Neural crest cell (in vitro differentiated cells): ENCODE measurements around the gene RASGRP4. TPM values are rescaled to one million over a fixed set of nuclear protein-coding genes. Genes with fewer than 3 reads are reported as not detected.

ENCODE experiments used
- DNase-seq: peaks from one replicate; pipeline ENCODE4 v3.0.0; 2021; ENCODE audit warnings: low read depth, mixed read lengths, low spot score
- H3K27ac Mint-ChIP-seq: one replicate; pipeline ENCODE4 v1.8.0; 2021; ENCODE audit warnings: mild to moderate bottlenecking, mixed read lengths; ENCODE audit not compliant: unreplicated experiment
- H3K27me3 Mint-ChIP-seq: 2 replicates; pipeline ENCODE4 v1.8.0; 2021; ENCODE audit warnings: low read depth, mild to moderate bottlenecking, mixed read lengths
- H3K36me3 Mint-ChIP-seq: 2 replicates; pipeline ENCODE4 v1.8.0; 2021; ENCODE audit warnings: low read depth, mild to moderate bottlenecking, mixed read lengths
- H3K4me1 Mint-ChIP-seq: 2 replicates; pipeline ENCODE4 v1.8.0; 2021; ENCODE audit warnings: mixed read lengths
- H3K4me3 Mint-ChIP-seq: one replicate; pipeline ENCODE4 v1.8.0; 2021; ENCODE audit warnings: mild to moderate bottlenecking, mixed read lengths
- H3K9me3 Mint-ChIP-seq: 2 replicates; pipeline ENCODE4 v1.8.0; 2021; ENCODE audit warnings: mixed read lengths
- CTCF ChIP-seq: fragments of 200-600 bp; sonication (generic); conservative IDR thresholded peaks from 2 replicates; pipeline ENCODE4 v1.5.0; 2021; ENCODE audit warnings: antibody characterized with exemption, mild to moderate bottlenecking
- total RNA-seq: library from RNA; stranded (reverse); gene quantifications from 2 replicates; pipeline ENCODE4 v1.2.1, GENCODE V29; 2021

The RASGRP4 gene
- total RNA-seq, 1 donor from 2014 or later = 0.58 TPM

GRCh38 chr19:38378866-38379265 is 47.2 kb downstream of the RASGRP4 start:
- Mint-ChIP-seq H3K9me3 (no peaks in the 10 kb centered on the region), H3K27ac (no peak overlapping the region), H3K36me3 (peaks cover 9% of the 10 kb centered on the region), H3K4me3 (peak overlapping the region; percentile 58), H3K4me1 (peaks cover 24% of the 10 kb centered on the region), H3K27me3 (no peaks in the 10 kb centered on the region)
- no peak for TF ChIP-seq CTCF
- DNase-seq = no peak

- Mint-ChIP-seq H3K4me1 (peaks cover 24% of the 10 kb centered on the region), H3K36me3 (peaks cover 7% of the 10 kb centered on the region), H3K9me3 (no peaks in the 10 kb centered on the region), H3K4me3 (no peak overlapping the region), H3K27me3 (peaks cover 4% of the 10 kb centered on the region), H3K27ac (no peak overlapping the region)
- DNase-seq = no peak
- no peak for TF ChIP-seq CTCF
Measured at GRCh38 chr19:38377052-38377451, 49.0 kb downstream of the RASGRP4 start.

GRCh38 chr19:38376576-38376975 is 49.4 kb downstream of the RASGRP4 start:
- Mint-ChIP-seq H3K4me3 (peak overlapping the region; percentile 86), H3K27ac (peak overlapping the region; percentile 57), H3K4me1 (peaks cover 24% of the 10 kb centered on the region), H3K36me3 (peaks cover 6% of the 10 kb centered on the region), H3K9me3 (no peaks in the 10 kb centered on the region), H3K27me3 (peaks cover 9% of the 10 kb centered on the region)
- DNase-seq = no peak
- TF ChIP-seq CTCF = no peak

- H3K27me3 Mint-ChIP-seq = peaks cover 14% of the 10 kb centered on the region
- H3K4me1 Mint-ChIP-seq = peaks cover 24% of the 10 kb centered on the region
- H3K4me3 Mint-ChIP-seq = peak overlapping the region; percentile 99
- H3K36me3 Mint-ChIP-seq = peaks cover 6% of the 10 kb centered on the region
- H3K9me3 Mint-ChIP-seq = no peaks in the 10 kb centered on the region
- DNase-seq = no peak
- no peak for TF ChIP-seq CTCF
- peak overlapping the region; percentile 98 for H3K27ac Mint-ChIP-seq
Measured at GRCh38 chr19:38375748-38376147, 50.3 kb downstream of the RASGRP4 start.

GRCh38 chr19:38375098-38375493 is 50.9 kb downstream of the RASGRP4 start:
- peaks cover 20% of the 10 kb centered on the region for H3K27me3 Mint-ChIP-seq
- peak; percentile 10 for DNase-seq

More at GRCh38 chr19:38375098-38375493, 50.9 kb downstream of the RASGRP4 start:
- H3K27ac Mint-ChIP-seq = peak overlapping the region; percentile 98
- H3K9me3 Mint-ChIP-seq = no peaks in the 10 kb centered on the region
- peaks cover 6% of the 10 kb centered on the region for H3K36me3 Mint-ChIP-seq
- no peak for TF ChIP-seq CTCF
- H3K4me1 Mint-ChIP-seq = peaks cover 24% of the 10 kb centered on the region
- peak overlapping the region; percentile 99 for H3K4me3 Mint-ChIP-seq
